ENCODE data around the gene SHROOM3.

The SHROOM3 gene

GRCh38 chr4:76709772-76710090 is 274.7 kb downstream of the SHROOM3 start:
- H3K4me3 ChIP-seq (ENCODE audit: low read depth, low read length), result no peak overlapping the region
- TF ChIP-seq, protein P1, sequence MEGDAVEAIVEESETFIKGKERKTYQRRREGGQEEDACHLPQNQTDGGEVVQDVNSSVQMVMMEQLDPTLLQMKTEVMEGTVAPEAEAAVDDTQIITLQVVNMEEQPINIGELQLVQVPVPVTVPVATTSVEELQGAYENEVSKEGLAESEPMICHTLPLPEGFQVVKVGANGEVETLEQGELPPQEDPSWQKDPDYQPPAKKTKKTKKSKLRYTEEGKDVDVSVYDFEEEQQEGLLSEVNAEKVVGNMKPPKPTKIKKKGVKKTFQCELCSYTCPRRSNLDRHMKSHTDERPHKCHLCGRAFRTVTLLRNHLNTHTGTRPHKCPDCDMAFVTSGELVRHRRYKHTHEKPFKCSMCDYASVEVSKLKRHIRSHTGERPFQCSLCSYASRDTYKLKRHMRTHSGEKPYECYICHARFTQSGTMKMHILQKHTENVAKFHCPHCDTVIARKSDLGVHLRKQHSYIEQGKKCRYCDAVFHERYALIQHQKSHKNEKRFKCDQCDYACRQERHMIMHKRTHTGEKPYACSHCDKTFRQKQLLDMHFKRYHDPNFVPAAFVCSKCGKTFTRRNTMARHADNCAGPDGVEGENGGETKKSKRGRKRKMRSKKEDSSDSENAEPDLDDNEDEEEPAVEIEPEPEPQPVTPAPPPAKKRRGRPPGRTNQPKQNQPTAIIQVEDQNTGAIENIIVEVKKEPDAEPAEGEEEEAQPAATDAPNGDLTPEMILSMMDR (IDR thresholded peaks at IDR 0.05; ENCODE audit: low read depth, low read length), result no peak
- TF ChIP-seq POLR2A (IDR thresholded peaks at IDR 0.05; ENCODE audit: extremely low read depth, insufficient read length) (no peak), MYC (IDR thresholded peaks at IDR 0.05; ENCODE audit: low read depth, low read length) (no peak)
- TF ChIP-seq, protein P2, sequence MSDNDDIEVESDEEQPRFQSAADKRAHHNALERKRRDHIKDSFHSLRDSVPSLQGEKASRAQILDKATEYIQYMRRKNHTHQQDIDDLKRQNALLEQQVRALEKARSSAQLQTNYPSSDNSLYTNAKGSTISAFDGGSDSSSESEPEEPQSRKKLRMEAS (IDR thresholded peaks at IDR 0.05; ENCODE audit: low read depth, low read length), result no peak
- no peak for DNase-seq (ENCODE audit: low read depth)

GRCh38 chr4:76712564-76712963 is 277.5 kb downstream of the SHROOM3 start:
- H3K4me3 ChIP-seq (ENCODE audit: low read depth, low read length), result no peak overlapping the region
- TF ChIP-seq, protein P1 (IDR thresholded peaks at IDR 0.05; ENCODE audit: low read depth, low read length), result no peak
- TF ChIP-seq POLR2A (IDR thresholded peaks at IDR 0.05; ENCODE audit: extremely low read depth, insufficient read length), result no peak
- no peak for TF ChIP-seq MYC (IDR thresholded peaks at IDR 0.05; ENCODE audit: low read depth, low read length)
- no peak for DNase-seq (ENCODE audit: low read depth)

GRCh38 chr4:76714226-76714625 is 279.2 kb downstream of the SHROOM3 start:
- H3K4me3 ChIP-seq (ENCODE audit: low read depth, low read length), result no peak overlapping the region
- DNase-seq (ENCODE audit: low read depth), result no peak
- TF ChIP-seq MYC (IDR thresholded peaks at IDR 0.05; ENCODE audit: low read depth, low read length) (no peak), POLR2A (IDR thresholded peaks at IDR 0.05; ENCODE audit: extremely low read depth, insufficient read length) (no peak)
- TF ChIP-seq, protein P2 (IDR thresholded peaks at IDR 0.05; ENCODE audit: low read depth, low read length), result no peak
- TF ChIP-seq, protein P1 (IDR thresholded peaks at IDR 0.05; ENCODE audit: low read depth, low read length), result no peak

DNA sequence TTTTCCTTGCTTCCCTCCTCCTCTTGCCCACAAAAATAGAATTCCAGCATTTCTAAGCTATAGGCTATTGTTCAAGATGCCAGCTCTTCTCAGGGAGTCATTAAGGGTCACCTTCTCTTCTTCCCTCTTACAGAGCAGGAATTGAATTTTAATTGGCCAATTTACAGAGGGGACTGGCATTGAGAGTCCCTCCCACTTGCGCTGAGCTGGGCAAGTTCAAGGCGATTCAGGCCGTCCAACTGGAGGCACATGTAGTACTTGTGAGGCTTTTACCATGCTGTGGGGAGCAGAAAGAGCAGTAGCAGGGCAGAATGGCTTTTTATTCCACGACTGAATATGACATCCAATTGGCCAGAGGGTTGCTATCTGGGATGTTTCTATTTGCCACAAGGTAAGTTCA is 281.0 kb downstream of the SHROOM3 start:
- TF ChIP-seq, protein P1 (IDR thresholded peaks at IDR 0.05; ENCODE audit: low read depth, low read length), result no peak
- TF ChIP-seq POLR2A (IDR thresholded peaks at IDR 0.05; ENCODE audit: extremely low read depth, insufficient read length) (no peak), MYC (IDR thresholded peaks at IDR 0.05; ENCODE audit: low read depth, low read length) (no peak)
- TF ChIP-seq, protein P2 (IDR thresholded peaks at IDR 0.05; ENCODE audit: low read depth, low read length), result no peak
- H3K4me3 ChIP-seq (ENCODE audit: low read depth, low read length), result no peak overlapping the region
- no peak for DNase-seq (ENCODE audit: low read depth)

DNA sequence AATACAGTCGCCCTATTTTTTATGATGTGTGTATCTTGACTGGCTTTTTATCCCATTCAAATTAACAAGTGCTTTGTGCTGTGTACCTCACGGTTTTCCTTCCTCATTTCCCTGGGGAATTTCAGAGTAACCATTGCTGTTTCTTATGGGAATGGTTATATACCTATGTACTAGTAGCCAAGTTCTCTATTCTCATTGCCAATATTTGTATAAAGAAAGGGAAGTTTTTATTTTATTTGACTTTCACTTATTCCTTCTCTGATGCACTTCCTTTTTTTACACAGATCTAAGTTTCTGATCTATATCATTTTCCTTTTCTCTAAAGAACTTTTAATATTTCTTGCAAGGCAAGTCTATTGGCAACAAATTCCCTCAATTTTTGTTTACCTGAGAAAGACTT is 281.6 kb downstream of the SHROOM3 start:
- no peak overlapping the region for H3K4me3 ChIP-seq (ENCODE audit: low read depth, low read length)
- TF ChIP-seq, protein P1 (IDR thresholded peaks at IDR 0.05; ENCODE audit: low read depth, low read length), result no peak
- TF ChIP-seq, protein P2 (IDR thresholded peaks at IDR 0.05; ENCODE audit: low read depth, low read length), result no peak
- TF ChIP-seq MYC (IDR thresholded peaks at IDR 0.05; ENCODE audit: low read depth, low read length), result no peak
- TF ChIP-seq POLR2A (IDR thresholded peaks at IDR 0.05; ENCODE audit: extremely low read depth, insufficient read length), result no peak
- no peak for DNase-seq (ENCODE audit: low read depth)

DNA sequence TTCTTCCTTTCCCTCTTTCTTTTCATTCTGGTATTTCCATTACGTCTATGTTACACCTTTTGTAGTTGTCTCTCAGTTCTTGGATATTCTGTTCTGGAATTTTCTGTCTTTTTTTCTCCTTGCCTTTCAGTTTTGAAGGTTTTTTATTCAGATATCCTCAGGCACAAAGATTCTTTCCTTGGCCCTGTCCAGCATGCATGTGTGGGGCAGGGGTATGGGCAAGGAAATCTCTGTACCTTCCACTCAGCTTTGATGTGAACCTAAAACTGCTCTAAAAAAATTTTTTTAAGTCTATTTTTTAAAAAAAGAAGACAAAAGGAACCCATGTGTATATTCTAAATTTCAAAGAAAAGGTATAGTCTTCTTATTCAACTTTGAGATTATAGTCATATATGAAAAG is 282.4 kb downstream of the SHROOM3 start:
- TF ChIP-seq, protein P1 (IDR thresholded peaks at IDR 0.05; ENCODE audit: low read depth, low read length), result no peak
- TF ChIP-seq, protein P2 (IDR thresholded peaks at IDR 0.05; ENCODE audit: low read depth, low read length), result no peak
- TF ChIP-seq POLR2A (IDR thresholded peaks at IDR 0.05; ENCODE audit: extremely low read depth, insufficient read length) (no peak), MYC (IDR thresholded peaks at IDR 0.05; ENCODE audit: low read depth, low read length) (no peak)
- H3K4me3 ChIP-seq (ENCODE audit: low read depth, low read length), result no peak overlapping the region
- no peak for DNase-seq (ENCODE audit: low read depth)

Measured in NB4 (cell line).